Ishikawa (cell line): Measurements from ENCODE around the gene ARHGEF39.

Source experiments
- EP300 ChIP-seq: IDR thresholded peaks from 2 replicates; pipeline ENCODE4 v1.6.1; 2012; ENCODE audit warnings: borderline replicate concordance
- NFIC ChIP-seq: IDR thresholded peaks from 2 replicates; pipeline ENCODE4 v1.6.1; 2012

DNA sequence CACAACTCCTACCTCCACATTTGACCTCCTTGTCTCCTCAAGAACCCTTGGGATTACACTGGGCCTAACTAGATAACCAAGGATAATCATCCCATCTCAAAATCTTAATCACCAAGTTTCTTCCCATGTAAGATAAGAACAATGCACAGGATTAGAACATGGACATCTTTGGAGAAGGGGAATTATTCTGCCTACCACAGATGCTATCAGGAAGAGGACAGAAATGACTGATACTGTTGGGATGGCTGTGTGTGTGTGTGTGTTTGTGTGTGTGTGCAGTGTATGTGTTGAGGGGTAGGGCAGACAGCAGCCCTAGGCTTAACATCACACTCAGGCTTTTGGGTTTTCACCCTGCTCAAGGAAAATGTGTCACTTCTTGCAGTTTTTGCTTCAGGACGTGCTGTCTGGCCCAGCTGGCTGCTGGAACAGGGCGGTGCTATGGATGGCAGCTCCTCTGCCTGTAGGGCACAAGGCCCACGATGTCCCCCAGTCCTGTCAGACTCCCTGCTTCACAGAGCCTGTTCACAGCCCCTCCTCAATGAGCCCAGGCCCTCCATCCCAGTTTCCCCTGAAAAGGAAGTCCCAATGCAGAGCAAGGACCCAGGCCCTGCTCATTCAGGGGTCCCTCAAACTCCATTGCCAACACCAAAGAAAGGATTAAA, 16.5 kb upstream of the ARHGEF39 start:
- no peak for TF ChIP-seq EP300
- no peak for TF ChIP-seq NFIC
